Activated CD4-positive, alpha-beta T cell treated with anti-CD3 and anti-CD28 coated beads, Interleukin-2, amount 10 ng/mL, durations not matched to agents 24 days and 14 days (primary cell): ENCODE measurements around the gene NAA38. TPM values are rescaled to one million over a fixed set of nuclear protein-coding genes. Genes with fewer than 3 reads are reported as not detected.
"Not testable (repeated sequence)": the region's sequence is repeated elsewhere in the genome, so short reads cannot be mapped to it uniquely, and the experiment has no call there.

ENCODE experiments used
- DNase-seq: peaks from one replicate; pipeline ENCODE4 v3.0.0; 2022
- H3K27ac Mint-ChIP-seq: one replicate; pipeline ENCODE4 v1.8.0; 2022; ENCODE audit warnings: mild to moderate bottlenecking, mixed read lengths
- H3K27me3 Mint-ChIP-seq: one replicate; pipeline ENCODE4 v1.8.0; 2022; ENCODE audit warnings: mixed read lengths
- H3K36me3 Mint-ChIP-seq: one replicate; pipeline ENCODE4 v1.8.0; 2022; ENCODE audit warnings: low read depth, mild to moderate bottlenecking, mixed read lengths
- H3K4me1 Mint-ChIP-seq: one replicate; pipeline ENCODE4 v1.8.0; 2021; ENCODE audit warnings: mixed read lengths
- H3K4me3 Mint-ChIP-seq: one replicate; pipeline ENCODE4 v1.8.0; 2022; ENCODE audit warnings: mild to moderate bottlenecking, moderate library complexity, mixed read lengths
- H3K9me3 Mint-ChIP-seq: one replicate; pipeline ENCODE4 v1.8.0; 2021; ENCODE audit warnings: mixed read lengths
- intact Hi-C: fragments of 100-400 bp; cut with micrococcal nuclease; formaldehyde crosslinking; loops from one replicate; pipeline ENCODE4 v1.15.1; 2023
- total RNA-seq: library from RNA; stranded (reverse); gene quantifications from 2 replicates; pipeline ENCODE4 v1.2.3, GENCODE V29; 2022

The NAA38 gene
- total RNA-seq, 1 donor from 2014 or later: 47.5 TPM

GRCh38 chr17:7830616-7831015 is 26.7 kb downstream of the NAA38 start:
- no peaks in the 10 kb centered on the region for H3K9me3 Mint-ChIP-seq
- intact Hi-C loops: loop anchor here (10.0 kb wide), 1 partner anchor 256 kb away; the partner anchor contains the start of gene CD68
- no peak overlapping the region for H3K27ac Mint-ChIP-seq
- H3K27me3 Mint-ChIP-seq: peaks cover 34% of the 10 kb centered on the region
- H3K4me1 Mint-ChIP-seq: peaks cover 14% of the 10 kb centered on the region
- no peak overlapping the region for H3K4me3 Mint-ChIP-seq
- no peak for DNase-seq
- no peaks in the 10 kb centered on the region for H3K36me3 Mint-ChIP-seq

GRCh38 chr17:7825206-7825990 is 32.0 kb downstream of the NAA38 start:
- Mint-ChIP-seq H3K4me3 (no peak overlapping the region), H3K27ac (no peak overlapping the region), H3K36me3 (no peaks in the 10 kb centered on the region), H3K27me3 (peaks cover 24% of the 10 kb centered on the region), H3K4me1 (peaks cover 7% of the 10 kb centered on the region), H3K9me3 (no peaks in the 10 kb centered on the region)
- intact Hi-C loops: no loop called here
- no peak for DNase-seq

GRCh38 chr17:7824021-7824924 is 33.1 kb downstream of the NAA38 start:
- Mint-ChIP-seq H3K4me3 (no peak overlapping the region), H3K36me3 (no peaks in the 10 kb centered on the region), H3K27ac (no peak overlapping the region), H3K4me1 (peaks cover 7% of the 10 kb centered on the region), H3K27me3 (peaks cover 22% of the 10 kb centered on the region), H3K9me3 (no peaks in the 10 kb centered on the region)
- no peak for DNase-seq
- intact Hi-C loops: no loop called here

- H3K9me3 Mint-ChIP-seq: no peaks in the 10 kb centered on the region
- no peak for DNase-seq
- H3K4me1 Mint-ChIP-seq: peaks cover 7% of the 10 kb centered on the region
- H3K27me3 Mint-ChIP-seq: peaks cover 20% of the 10 kb centered on the region
- no peaks in the 10 kb centered on the region for H3K36me3 Mint-ChIP-seq
- no peak overlapping the region for H3K4me3 Mint-ChIP-seq
- peak overlapping the region; percentile 12 for H3K27ac Mint-ChIP-seq
- intact Hi-C loops: loop anchor here (2.0 kb wide), 1 partner anchor 165 kb away; no protein-coding TSS in a partner anchor
These were observed 33.8 kb downstream of the NAA38 start for GRCh38 chr17:7823581-7824001.

- intact Hi-C loops: loop anchor here (1.0 to 2.0 kb wide), 3 partner anchors 29 to 167 kb away; no protein-coding TSS in a partner anchor
- no peaks in the 10 kb centered on the region for H3K36me3 Mint-ChIP-seq
- DNase-seq: no peak
- H3K9me3 Mint-ChIP-seq: no peaks in the 10 kb centered on the region
- no peak overlapping the region for H3K4me3 Mint-ChIP-seq
- peaks cover 14% of the 10 kb centered on the region for H3K27me3 Mint-ChIP-seq
- peaks cover 7% of the 10 kb centered on the region for H3K4me1 Mint-ChIP-seq
- no peak overlapping the region for H3K27ac Mint-ChIP-seq
These were observed 35.2 kb downstream of the NAA38 start for GRCh38 chr17:7822126-7822525.

GRCh38 chr17:7820231-7820630 is 37.1 kb downstream of the NAA38 start:
- H3K4me1 Mint-ChIP-seq: peaks cover 3% of the 10 kb centered on the region
- H3K27ac Mint-ChIP-seq: no peak overlapping the region
- intact Hi-C loops: no loop called here
- H3K4me3 Mint-ChIP-seq: no peak overlapping the region
- peaks cover 5% of the 10 kb centered on the region for H3K27me3 Mint-ChIP-seq
- DNase-seq: no peak
- no peaks in the 10 kb centered on the region for H3K36me3 Mint-ChIP-seq
- no peaks in the 10 kb centered on the region for H3K9me3 Mint-ChIP-seq

- H3K27me3 Mint-ChIP-seq: peaks cover 2% of the 10 kb centered on the region
- no peaks in the 10 kb centered on the region for H3K4me1 Mint-ChIP-seq
These were observed 38.4 kb downstream of the NAA38 start for GRCh38 chr17:7818746-7819645.

GRCh38 chr17:7818026-7818425 is 39.3 kb downstream of the NAA38 start:
- Mint-ChIP-seq H3K9me3 (no peaks in the 10 kb centered on the region), H3K4me1 (no peaks in the 10 kb centered on the region), H3K36me3 (no peaks in the 10 kb centered on the region), H3K4me3 (no peak overlapping the region), H3K27me3 (peaks cover 2% of the 10 kb centered on the region), H3K27ac (no peak overlapping the region)
- intact Hi-C loops: no loop called here
- DNase-seq: no peak

More at GRCh38 chr17:7818746-7819645, 38.4 kb downstream of the NAA38 start:
- H3K9me3 Mint-ChIP-seq: no peaks in the 10 kb centered on the region
- DNase-seq: no peak
- H3K27ac Mint-ChIP-seq: no peak overlapping the region
- no peaks in the 10 kb centered on the region for H3K36me3 Mint-ChIP-seq
- intact Hi-C loops: no loop called here
- no peak overlapping the region for H3K4me3 Mint-ChIP-seq

GRCh38 chr17:7817643-7817964 is 39.8 kb downstream of the NAA38 start:
- Mint-ChIP-seq H3K36me3 (no peaks in the 10 kb centered on the region), H3K27ac (no peak overlapping the region), H3K9me3 (no peaks in the 10 kb centered on the region), H3K4me3 (no peak overlapping the region), H3K27me3 (peaks cover 2% of the 10 kb centered on the region), H3K4me1 (no peaks in the 10 kb centered on the region)
- intact Hi-C loops: no loop called here
- DNase-seq: no peak

GRCh38 chr17:7816926-7817642 is 40.3 kb downstream of the NAA38 start:
- DNase-seq: no peak
- intact Hi-C loops: no loop called here
- Mint-ChIP-seq H3K27me3 (peaks cover 2% of the 10 kb centered on the region), H3K4me1 (no peaks in the 10 kb centered on the region), H3K4me3 (no peak overlapping the region), H3K9me3 (no peaks in the 10 kb centered on the region), H3K27ac (no peak overlapping the region), H3K36me3 (no peaks in the 10 kb centered on the region)

GRCh38 chr17:7814969-7815368 is 42.4 kb downstream of the NAA38 start:
- no peak overlapping the region for H3K4me3 Mint-ChIP-seq
- no peaks in the 10 kb centered on the region for H3K9me3 Mint-ChIP-seq
- H3K27me3 Mint-ChIP-seq: peaks cover 3% of the 10 kb centered on the region

GRCh38 chr17:7811251-7811650 is 46.1 kb downstream of the NAA38 start:
- Mint-ChIP-seq H3K9me3 (no peaks in the 10 kb centered on the region), H3K36me3 (no peaks in the 10 kb centered on the region), H3K27ac (no peak overlapping the region), H3K4me3 (no peak overlapping the region), H3K27me3 (peaks cover 7% of the 10 kb centered on the region), H3K4me1 (no peaks in the 10 kb centered on the region)
- intact Hi-C loops: no loop called here
- DNase-seq: no peak

More at GRCh38 chr17:7814969-7815368, 42.4 kb downstream of the NAA38 start:
- no peaks in the 10 kb centered on the region for H3K36me3 Mint-ChIP-seq
- H3K4me1 Mint-ChIP-seq: no peaks in the 10 kb centered on the region
- no peak for DNase-seq
- intact Hi-C loops: no loop called here
- H3K27ac Mint-ChIP-seq: no peak overlapping the region

- intact Hi-C loops, H3K27me3 Mint-ChIP-seq, H3K9me3 Mint-ChIP-seq, H3K27ac Mint-ChIP-seq, DNase-seq, H3K4me1 Mint-ChIP-seq, H3K4me3 Mint-ChIP-seq, H3K36me3 Mint-ChIP-seq: not testable (repeated sequence)
These were observed 47.5 kb downstream of the NAA38 start for GRCh38 chr17:7809791-7810343.
